RWPE2 (cell line): ENCODE measurements around the gene MPZL1.

ENCODE experiments used
- ATAC-seq: fragments of 200-7000 bp; cut with Tn5 transposase; 3 replicates; pipeline ENCODE4 v1.9.1; 2021; ENCODE audit warnings: low read depth
- DNase-seq: peaks from one replicate; pipeline ENCODE4 v3.0.0-alpha.2; 2020; ENCODE audit warnings: low spot score
- H3K27ac ChIP-seq: fragments of 450-650 bp; 2 replicates; pipeline ENCODE4 v1.5.1; 2017; ENCODE audit warnings: mild to moderate bottlenecking; ENCODE audit not compliant: poor library complexity, severe bottlenecking
- H3K27me3 ChIP-seq: fragments of 250-450 bp; sonication (Bioruptor Pico); 2 replicates; pipeline ENCODE4 v1.5.1; 2021; ENCODE audit warnings: mild to moderate bottlenecking, moderate library complexity; ENCODE audit not compliant: insufficient read depth, poor library complexity, severe bottlenecking
- H3K36me3 ChIP-seq: fragments of 250-450 bp; sonication (Bioruptor Pico); 2 replicates; pipeline ENCODE4 v1.5.1; 2020; ENCODE audit warnings: low read depth, mild to moderate bottlenecking, moderate library complexity
- H3K4me1 ChIP-seq: fragments of 250-450 bp; sonication (Bioruptor Pico); 2 replicates; pipeline ENCODE4 v1.5.1; 2021; ENCODE audit warnings: mild to moderate bottlenecking, moderate library complexity; ENCODE audit not compliant: insufficient read depth, poor library complexity, severe bottlenecking
- H3K4me3 ChIP-seq: fragments of 250-450 bp; sonication (Bioruptor Pico); 2 replicates; pipeline ENCODE4 v1.5.1; 2021; ENCODE audit warnings: mild to moderate bottlenecking, moderate library complexity; ENCODE audit not compliant: severe bottlenecking
- H3K9me3 ChIP-seq: fragments of 250-450 bp; sonication (Bioruptor Pico); 2 replicates; pipeline ENCODE4 v1.5.1; 2021; ENCODE audit warnings: mild to moderate bottlenecking, moderate library complexity; ENCODE audit not compliant: severe bottlenecking
- TF ChIP-seq, protein P1 (sequence below): fragments of 450-650 bp; IDR thresholded peaks from one replicate; pipeline ENCODE4 v1.5.1; 2017; ENCODE audit warnings: mild to moderate bottlenecking, moderate library complexity; ENCODE audit not compliant: poor library complexity, severe bottlenecking

MPZL1 gene

DNA sequence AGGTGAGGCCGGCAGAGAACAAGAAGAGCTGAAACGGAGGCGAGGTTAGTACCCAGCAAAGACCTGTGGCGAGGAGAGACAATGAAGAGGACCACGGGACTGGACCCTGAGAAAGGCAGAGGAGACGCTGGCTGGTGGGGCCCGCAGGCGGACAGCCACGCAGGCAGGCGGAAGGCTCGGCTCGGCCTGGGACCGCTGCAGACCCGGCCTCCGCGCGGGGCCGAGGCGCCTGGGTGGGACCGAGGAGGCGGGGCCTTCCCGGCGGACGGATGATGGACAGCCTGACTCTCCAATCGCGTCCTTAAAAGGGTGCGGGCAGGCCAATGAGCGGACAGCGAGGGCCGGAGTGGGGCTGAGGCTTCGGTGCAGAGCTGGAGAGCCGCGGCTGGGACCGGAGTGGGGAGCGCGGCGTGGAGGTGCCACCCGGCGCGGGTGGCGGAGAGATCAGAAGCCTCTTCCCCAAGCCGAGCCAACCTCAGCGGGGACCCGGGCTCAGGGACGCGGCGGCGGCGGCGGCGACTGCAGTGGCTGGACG is at the start of gene MPZL1:
MPZL1 (plus strand) TSS at position 366 of the 535 bp plus-strand sequence. CDS start 170 bp downstream, outside the sequence.
- Histone ChIP-seq H3K9me3 (no peaks in the 10 kb centered on the region), H3K4me1 (peaks cover 13% of the 10 kb centered on the region), H3K4me3 (peak within 1 kb of the TSS; percentile 72), H3K27ac (peak within 1 kb of the TSS; percentile 58), H3K27me3 (no peaks in the 10 kb centered on the region), H3K36me3 (peaks cover 13% of the 10 kb centered on the region; the same call in 1 of the 2 replicates)
- ATAC-seq (peak; percentile 94), DNase-seq (peak; percentile 89)
- TF ChIP-seq, protein P1, sequence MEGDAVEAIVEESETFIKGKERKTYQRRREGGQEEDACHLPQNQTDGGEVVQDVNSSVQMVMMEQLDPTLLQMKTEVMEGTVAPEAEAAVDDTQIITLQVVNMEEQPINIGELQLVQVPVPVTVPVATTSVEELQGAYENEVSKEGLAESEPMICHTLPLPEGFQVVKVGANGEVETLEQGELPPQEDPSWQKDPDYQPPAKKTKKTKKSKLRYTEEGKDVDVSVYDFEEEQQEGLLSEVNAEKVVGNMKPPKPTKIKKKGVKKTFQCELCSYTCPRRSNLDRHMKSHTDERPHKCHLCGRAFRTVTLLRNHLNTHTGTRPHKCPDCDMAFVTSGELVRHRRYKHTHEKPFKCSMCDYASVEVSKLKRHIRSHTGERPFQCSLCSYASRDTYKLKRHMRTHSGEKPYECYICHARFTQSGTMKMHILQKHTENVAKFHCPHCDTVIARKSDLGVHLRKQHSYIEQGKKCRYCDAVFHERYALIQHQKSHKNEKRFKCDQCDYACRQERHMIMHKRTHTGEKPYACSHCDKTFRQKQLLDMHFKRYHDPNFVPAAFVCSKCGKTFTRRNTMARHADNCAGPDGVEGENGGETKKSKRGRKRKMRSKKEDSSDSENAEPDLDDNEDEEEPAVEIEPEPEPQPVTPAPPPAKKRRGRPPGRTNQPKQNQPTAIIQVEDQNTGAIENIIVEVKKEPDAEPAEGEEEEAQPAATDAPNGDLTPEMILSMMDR: no peak

DNA sequence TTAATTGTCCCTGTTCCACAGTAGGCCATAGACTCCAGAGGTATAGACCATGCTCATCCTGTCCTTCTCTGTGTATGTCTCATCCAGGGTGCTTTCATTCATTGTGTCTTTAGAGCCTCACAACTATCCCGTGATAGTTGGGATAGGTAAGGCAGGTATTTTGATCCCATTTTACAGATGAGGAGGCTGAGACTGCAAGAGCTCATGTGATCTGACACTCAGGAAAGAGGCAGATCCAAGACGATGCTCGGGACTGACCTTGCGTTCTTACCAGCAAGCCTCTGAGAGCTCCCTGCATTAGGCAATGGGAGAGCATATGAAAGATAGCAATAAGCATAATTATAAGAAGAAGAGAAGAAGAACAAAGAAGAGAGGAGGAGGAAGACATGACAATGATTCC is 49.0 kb upstream of the MPZL1 start:
- no peak for ATAC-seq
- no peak for DNase-seq
- Histone ChIP-seq H3K9me3 (no peaks in the 10 kb centered on the region), H3K36me3 (no peaks in the 10 kb centered on the region), H3K27ac (no peak overlapping the region), H3K27me3 (no peaks in the 10 kb centered on the region), H3K4me3 (no peak overlapping the region), H3K4me1 (peaks cover 8% of the 10 kb centered on the region)
- TF ChIP-seq, protein P1: no peak

DNA sequence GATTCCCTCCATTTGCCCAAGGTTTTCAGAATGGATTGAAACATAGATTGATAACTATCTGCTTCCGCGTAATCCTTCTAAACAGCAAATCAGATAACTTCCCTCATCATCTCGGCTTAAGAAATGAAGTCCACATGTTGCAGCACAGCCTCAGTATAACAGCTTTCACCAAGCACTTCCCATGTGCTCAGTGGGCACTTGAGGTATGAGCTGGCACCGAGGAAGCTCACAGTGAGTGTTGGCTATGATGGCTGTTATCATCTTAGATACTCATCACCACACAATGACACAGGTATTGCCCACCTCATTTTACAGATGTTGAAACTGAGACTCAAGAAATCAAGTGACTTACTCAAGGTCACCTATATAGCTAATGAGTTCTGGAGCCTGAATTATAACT is 48.5 kb upstream of the MPZL1 start:
- peaks cover 8% of the 10 kb centered on the region for H3K4me1 ChIP-seq
- TF ChIP-seq, protein P1: no peak
- no peak for ATAC-seq
- H3K9me3 ChIP-seq: no peaks in the 10 kb centered on the region
- no peaks in the 10 kb centered on the region for H3K36me3 ChIP-seq
- no peak for DNase-seq
- H3K27ac ChIP-seq: no peak overlapping the region
- H3K27me3 ChIP-seq: no peaks in the 10 kb centered on the region
- no peak overlapping the region for H3K4me3 ChIP-seq

DNA sequence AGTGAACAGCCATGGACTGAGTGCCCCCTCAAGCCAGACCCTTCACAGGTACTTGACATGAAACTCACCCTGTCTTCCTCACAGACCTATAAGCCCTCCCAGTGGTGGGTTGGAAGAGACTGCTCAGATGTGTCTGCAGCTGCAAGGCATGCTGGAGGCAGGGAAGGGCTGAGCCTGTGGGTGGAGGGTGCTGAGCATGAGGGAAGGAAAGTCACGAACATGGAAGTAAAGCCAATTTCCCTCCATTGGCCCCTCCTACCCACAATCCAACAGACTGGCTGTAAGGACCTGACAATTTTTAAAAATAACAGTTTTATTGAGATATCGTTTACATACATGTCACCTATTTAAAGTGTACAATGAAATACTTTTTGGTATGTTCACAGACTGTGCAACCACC is 47.6 kb upstream of the MPZL1 start:
- Histone ChIP-seq H3K36me3 (no peaks in the 10 kb centered on the region), H3K4me3 (no peak overlapping the region), H3K4me1 (peaks cover 5% of the 10 kb centered on the region), H3K27ac (no peak overlapping the region), H3K27me3 (no peaks in the 10 kb centered on the region), H3K9me3 (no peaks in the 10 kb centered on the region)
- ATAC-seq (no peak), DNase-seq (no peak)
- TF ChIP-seq, protein P1: no peak

DNA sequence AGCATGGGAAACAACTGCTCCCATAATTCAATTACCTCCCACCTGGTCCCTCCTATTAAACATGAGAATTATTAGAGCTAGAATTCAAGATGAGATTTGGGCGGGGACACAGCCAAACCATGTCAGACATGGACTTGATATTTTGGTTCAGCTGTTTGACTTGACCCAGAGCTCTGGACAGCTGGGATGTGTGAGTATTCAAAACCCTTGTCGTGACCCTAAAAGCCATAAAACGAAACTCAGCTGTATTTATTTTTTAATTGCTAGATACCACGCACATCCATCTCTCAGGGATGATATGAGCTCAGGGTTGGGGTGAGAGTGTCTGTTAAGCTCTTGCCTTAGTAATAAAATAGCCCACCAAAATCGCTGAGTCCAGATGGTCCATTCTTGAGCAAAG is 46.3 kb upstream of the MPZL1 start:
- H3K4me1 ChIP-seq: peaks cover 3% of the 10 kb centered on the region
- no peak for DNase-seq
- no peaks in the 10 kb centered on the region for H3K36me3 ChIP-seq
- TF ChIP-seq, protein P1: no peak
- no peaks in the 10 kb centered on the region for H3K9me3 ChIP-seq
- no peak overlapping the region for H3K4me3 ChIP-seq
- H3K27ac ChIP-seq: no peak overlapping the region
- H3K27me3 ChIP-seq: no peaks in the 10 kb centered on the region
- ATAC-seq: no peak
